WTC11 (cell line): ENCODE data around the gene CDKN2AIP. TPM values are rescaled to one million over a fixed set of nuclear protein-coding genes. Genes with fewer than 3 reads are reported as not detected.

Source experiments
- ATAC-seq: fragments of 200-7000 bp; cut with Tn5 transposase; 2 replicates; pipeline ENCODE4 v1.10.0; 2021; ENCODE audit warnings: mild to moderate bottlenecking, moderate library complexity
- CTCF ChIA-PET: fragments of 300-600 bp; sonication (Branson Sonifier 250); formaldehyde crosslinking; loops from one replicate; lab custom pipeline; 2021; ENCODE audit warnings: antibody characterized with exemption; lab: Charles Lee
- POLR2A ChIA-PET: fragments of 350-600 bp; sonication (Branson Sonifier 250); formaldehyde crosslinking; loops from one replicate; lab custom pipeline; 2021; ENCODE audit warnings: antibody characterized with exemption; lab: Charles Lee
- DNase-seq: peaks from one replicate; pipeline ENCODE4 v3.0.0; 2021; ENCODE audit warnings: low spot score
- H3K27ac Mint-ChIP-seq: 2 replicates; pipeline ENCODE4 v1.8.0; 2021; ENCODE audit warnings: mixed read lengths
- H3K27me3 Mint-ChIP-seq: 2 replicates; pipeline ENCODE4 v1.8.0; 2021; ENCODE audit warnings: low read depth, mild to moderate bottlenecking, moderate library complexity, mixed read lengths
- H3K36me3 Mint-ChIP-seq: 2 replicates; pipeline ENCODE4 v1.8.0; 2021; ENCODE audit warnings: mixed read lengths
- H3K4me1 Mint-ChIP-seq: 2 replicates; pipeline ENCODE4 v1.8.0; 2022; ENCODE audit warnings: mixed read lengths
- H3K4me3 Mint-ChIP-seq: 2 replicates; pipeline ENCODE4 v1.8.0; 2021; ENCODE audit warnings: mild to moderate bottlenecking, moderate library complexity, mixed read lengths
- H3K9me3 Mint-ChIP-seq: 2 replicates; pipeline ENCODE4 v1.8.0; 2021; ENCODE audit warnings: mixed read lengths
- CREB1 ChIP-seq: sonication (generic); formaldehyde crosslinking; IDR thresholded peaks from 2 replicates; pipeline ENCODE4 v1.8.0; 2023; ENCODE audit warnings: mild to moderate bottlenecking, missing genetic modification reagents
- E2F4 ChIP-seq: sonication (generic); formaldehyde crosslinking; IDR thresholded peaks from 2 replicates; pipeline ENCODE4 v1.8.1; 2022; ENCODE audit warnings: low read depth, mild to moderate bottlenecking, moderate library complexity, missing genetic modification reagents, borderline replicate concordance
- ERG ChIP-seq: fragments of 250-450 bp; sonication (Bioruptor Pico); IDR thresholded peaks from 2 replicates; pipeline ENCODE4 v1.8.0; 2021; ENCODE audit warnings: mild to moderate bottlenecking
- GRHL2 ChIP-seq: fragments of 250-450 bp; sonication (Bioruptor Pico); IDR thresholded peaks from 2 replicates; pipeline ENCODE4 v1.8.0; 2022; ENCODE audit warnings: mild to moderate bottlenecking, moderate library complexity; ENCODE audit not compliant: insufficient replicate concordance, severe bottlenecking
- GTF2I ChIP-seq: fragments of 250-450 bp; sonication (Bioruptor Pico); conservative IDR thresholded peaks from 2 replicates; pipeline ENCODE4 v1.4.0; 2021; ENCODE audit warnings: mild to moderate bottlenecking
- IRF1 ChIP-seq: sonication (generic); formaldehyde crosslinking; IDR thresholded peaks from 2 replicates; pipeline ENCODE4 v1.8.0; 2023; ENCODE audit warnings: missing genetic modification reagents
- JUN ChIP-seq: sonication (generic); formaldehyde crosslinking; IDR thresholded peaks from 2 replicates; pipeline ENCODE4 v1.8.0; 2023; ENCODE audit warnings: mild to moderate bottlenecking, missing genetic modification reagents
- NR3C1 ChIP-seq: sonication (generic); formaldehyde crosslinking; conservative IDR thresholded peaks from 2 replicates; pipeline ENCODE4 v1.8.1; 2023; ENCODE audit warnings: low read depth, mild to moderate bottlenecking, missing genetic modification reagents
- RELA ChIP-seq: sonication (generic); formaldehyde crosslinking; IDR thresholded peaks from 2 replicates; pipeline ENCODE4 v1.8.1; 2022; ENCODE audit warnings: missing genetic modification reagents, mild to moderate bottlenecking, borderline replicate concordance
- RORB ChIP-seq: fragments of 250-450 bp; sonication (Bioruptor Pico); IDR thresholded peaks from 2 replicates; pipeline ENCODE4 v1.9.0; 2021; ENCODE audit warnings: mild to moderate bottlenecking
- TCF7 ChIP-seq: sonication (generic); formaldehyde crosslinking; IDR thresholded peaks from 2 replicates; pipeline ENCODE4 v1.8.0; 2022; ENCODE audit warnings: mild to moderate bottlenecking, low read depth, missing genetic modification reagents, moderate library complexity
- TEAD4 ChIP-seq: sonication (generic); formaldehyde crosslinking; IDR thresholded peaks from 2 replicates; pipeline ENCODE4 v1.8.0; 2022; ENCODE audit warnings: mild to moderate bottlenecking, missing genetic modification reagents
- ZMAT4 ChIP-seq: fragments of 250-450 bp; sonication (Bioruptor Pico); IDR thresholded peaks from 2 replicates; pipeline ENCODE4 v1.9.0; 2021; ENCODE audit warnings: mild to moderate bottlenecking
- ZNF121 ChIP-seq: sonication (generic); formaldehyde crosslinking; IDR thresholded peaks from 2 replicates; pipeline ENCODE4 v1.8.0; 2023; ENCODE audit warnings: missing genetic modification reagents
- ZNF263 ChIP-seq: sonication (generic); formaldehyde crosslinking; IDR thresholded peaks from 2 replicates; pipeline ENCODE4 v1.8.1; 2022; ENCODE audit warnings: low read depth, mild to moderate bottlenecking, moderate library complexity, missing genetic modification reagents
- ZNF512 ChIP-seq: sonication (generic); formaldehyde crosslinking; IDR thresholded peaks from 2 replicates; pipeline ENCODE4 v1.8.1; 2022; ENCODE audit warnings: missing genetic modification reagents, borderline replicate concordance
- ZNF532 ChIP-seq: fragments of 250-450 bp; sonication (Bioruptor Pico); IDR thresholded peaks from 2 replicates; pipeline ENCODE4 v1.9.0; 2021; ENCODE audit warnings: mild to moderate bottlenecking, borderline replicate concordance
- total RNA-seq: library from RNA; stranded (reverse); gene quantifications from 3 replicates; pipeline ENCODE4 v1.2.3, GENCODE V29; 2021

Gene CDKN2AIP
- total RNA-seq, 1 experiment from 2014 or later = 13.7 TPM

GRCh38 chr4:183403486-183403885 is 41.0 kb upstream of the CDKN2AIP start:
- H3K27me3 Mint-ChIP-seq = no peaks in the 10 kb centered on the region; the same call in none of the 2 replicates
- POLR2A ChIA-PET = no interaction called here
- DNase-seq = no peak
- H3K36me3 Mint-ChIP-seq = no peaks in the 10 kb centered on the region
- no peak overlapping the region for H3K4me3 Mint-ChIP-seq
- peaks cover 17% of the 10 kb centered on the region for H3K4me1 Mint-ChIP-seq
- CTCF ChIA-PET = interaction anchor here (0.6 to 1.4 kb wide), 2 partner anchors 141 to 147 kb away, joined by 3 to 4 read pairs; no protein-coding TSS in a partner anchor
- H3K9me3 Mint-ChIP-seq = no peaks in the 10 kb centered on the region
- H3K27ac Mint-ChIP-seq = no peak overlapping the region
- no peak for TF ChIP-seq RORB (CRISPR knock-in tag)
- no peak for TF ChIP-seq ERG (CRISPR knock-in tag)
- no peak for TF ChIP-seq ZNF121
- TF ChIP-seq ZNF263 (CRISPR knock-in tag) = no peak
- TF ChIP-seq GTF2I = no peak
- no peak for TF ChIP-seq TCF7 (CRISPR knock-in tag)
- TF ChIP-seq ZNF512 (CRISPR knock-in tag) = no peak
- no peak for TF ChIP-seq ZMAT4 (CRISPR knock-in tag)
- no peak for TF ChIP-seq NR3C1
- no peak for TF ChIP-seq JUN (CRISPR knock-in tag)
- TF ChIP-seq RELA (CRISPR knock-in tag) = no peak
- TF ChIP-seq GRHL2 (CRISPR knock-in tag) = no peak
- no peak for TF ChIP-seq IRF1 (CRISPR knock-in tag)
- TF ChIP-seq E2F4 (CRISPR knock-in tag) = no peak
- ATAC-seq = no peak

- Mint-ChIP-seq H3K9me3 (no peaks in the 10 kb centered on the region), H3K4me3 (no peak overlapping the region), H3K36me3 (no peaks in the 10 kb centered on the region), H3K4me1 (peaks cover 18% of the 10 kb centered on the region), H3K27ac (no peak overlapping the region), H3K27me3 (no peaks in the 10 kb centered on the region; the same call in none of the 2 replicates)
- DNase-seq = no peak
- no peak for TF ChIP-seq ZNF512 (CRISPR knock-in tag)
- ATAC-seq = no peak
- CTCF ChIA-PET = interaction anchor here (0.6 to 1.4 kb wide), 2 partner anchors 142 to 148 kb away, joined by 3 to 4 read pairs; no protein-coding TSS in a partner anchor
- POLR2A ChIA-PET = no interaction called here
Observed at GRCh38 chr4:183403961-183404360, 40.5 kb upstream of the CDKN2AIP start.

GRCh38 chr4:183405303-183405702 is 39.1 kb upstream of the CDKN2AIP start:
- ATAC-seq = no peak
- ChIA-PET CTCF (interaction anchor here (0.7 to 1.0 kb wide), 3 partner anchors 25 to 465 kb away, joined by 3 to 4 read pairs (median 3); no protein-coding TSS in a partner anchor), POLR2A (no interaction called here)
- no peaks in the 10 kb centered on the region; the same call in 1 of the 2 replicates for H3K27me3 Mint-ChIP-seq
- no peaks in the 10 kb centered on the region for H3K36me3 Mint-ChIP-seq
- H3K27ac Mint-ChIP-seq = no peak overlapping the region
- no peaks in the 10 kb centered on the region for H3K9me3 Mint-ChIP-seq
- no peak for DNase-seq
- H3K4me3 Mint-ChIP-seq = no peak overlapping the region
- peaks cover 14% of the 10 kb centered on the region for H3K4me1 Mint-ChIP-seq
- no peak for TF ChIP-seq TEAD4 (CRISPR knock-in tag)
- no peak for TF ChIP-seq ZNF532 (CRISPR knock-in tag)
- no peak for TF ChIP-seq CREB1 (CRISPR knock-in tag)
- TF ChIP-seq ZNF512 (CRISPR knock-in tag) = no peak
- TF ChIP-seq JUN (CRISPR knock-in tag) = no peak
